K562 (cell line): ENCODE measurements around the gene ZBTB48. TPM values are rescaled to one million over a fixed set of nuclear protein-coding genes. Genes with fewer than 3 reads are reported as not detected.
A peak's percentile ranks its signal among the peaks of the same experiment; 100 is the strongest.

Experiments used
- ATAC-seq: fragments of 200-7000 bp; cut with Tn5 transposase; 3 replicates; pipeline ENCODE4 v1.9.1; 2020; ENCODE audit warnings: moderate library complexity
- BruUV-seq: library from RNA; stranded (reverse); fragments of 400-500 nt; replicated peaks from 2 replicates; lab custom pipeline; 2021; lab: Mats Ljungman, UMichigan
- CTCF ChIA-PET: fragments of 300-600 bp; formaldehyde crosslinking; extraction: SDS; loops from one replicate; lab custom pipeline; 2021; ENCODE audit warnings: low intra/inter-chr PET ratio; lab: Yijun Ruan, JAX
- POLR2A ChIA-PET: fragments of 300-600, 350-650 bp; sonication (Branson Sonifier 250); formaldehyde crosslinking; extraction: SDS; loops from one replicate; lab custom pipeline; 2021; ENCODE audit warnings: antibody characterized with exemption, inconsistent platforms; lab: Yijun Ruan, JAX
- DNase-seq, 4 experiments: peaks; one replicate each; pipeline versions ENCODE4 v3.0.0 to v3.0.0-alpha.2; 2011 to 2018; ENCODE audit warnings: low spot score in 3 of 4, mixed read lengths in 3 of 4; ENCODE audit errors: extremely low read depth in 1 of 4
- FAIRE-seq: peaks from 2 replicates; lab custom pipeline; 2011; peaks lifted over from hg19 to GRCh38; lab: Jason Lieb, UNC
- H2AFZ ChIP-seq: 2 replicates; pipeline ENCODE4 v1.6.0; 2011; ENCODE audit warnings: low read depth, low read length, control low read depth, inconsistent platforms
- H3K27ac ChIP-seq: fragments of 200-600 bp; 3 replicates; pipeline ENCODE4 v1.8.0; 2011; ENCODE audit warnings: low read depth, mild to moderate bottlenecking, control low read depth, inconsistent platforms, low read length, moderate library complexity, mixed read lengths; ENCODE audit errors: extremely low read depth
- H3K27me3 ChIP-seq, 2 experiments: fragments of 300-600 bp in 1 of 2; 2 replicates in 1 of 2; 3 replicates in 1 of 2; pipeline versions ENCODE4 v1.6.0 to v1.8.0; 2011; ENCODE audit warnings: inconsistent platforms in 2 of 2, low read length in 2 of 2, mild to moderate bottlenecking in 1 of 2, mixed read lengths in 1 of 2, moderate library complexity in 1 of 2; ENCODE audit not compliant: control insufficient read depth in 2 of 2, insufficient read depth in 2 of 2
- H3K36me3 ChIP-seq: fragments of 300-600 bp; 3 replicates; pipeline ENCODE4 v1.8.0; 2011; ENCODE audit warnings: mild to moderate bottlenecking, low read length, inconsistent platforms; ENCODE audit not compliant: control insufficient read depth, insufficient read depth
- H3K4me1 ChIP-seq, 2 experiments: fragments of 200-600 bp in 1 of 2; replicated peaks in 1 of 2; 2 replicates in 1 of 2; 3 replicates in 1 of 2; pipeline versions ENCODE4 v1.5.1 to v1.8.0; 2011; ENCODE audit warnings: inconsistent platforms in 2 of 2, low read length in 2 of 2, mild to moderate bottlenecking in 1 of 2, mixed read lengths in 1 of 2, moderate library complexity in 1 of 2; ENCODE audit not compliant: control insufficient read depth in 2 of 2, insufficient read depth in 2 of 2
- H3K4me2 ChIP-seq: 2 replicates; pipeline ENCODE4 v1.6.1; 2011; ENCODE audit warnings: low read length, control low read depth, inconsistent platforms, mixed read lengths; ENCODE audit not compliant: insufficient read depth
- H3K4me3 ChIP-seq: fragments of 200-600 bp; sonication (generic), shearing (Covaris generic); 2 replicates; pipeline ENCODE4 v1.5.1; 2016; ENCODE audit warnings: control low read depth, inconsistent platforms
- H3K79me2 ChIP-seq: fragments of 200-600 bp; 3 replicates; pipeline ENCODE4 v1.8.0; 2011; ENCODE audit warnings: low read length, inconsistent platforms; ENCODE audit not compliant: control insufficient read depth, insufficient read depth
- H3K9ac ChIP-seq, 2 experiments: 2 replicates each; pipeline versions ENCODE4 v1.6.0 to v1.6.1; 2011; ENCODE audit warnings: low read depth in 2 of 2, low read length in 2 of 2, control low read depth in 1 of 2, inconsistent platforms in 1 of 2, mild to moderate bottlenecking in 1 of 2, mixed read lengths in 1 of 2; ENCODE audit not compliant: insufficient read depth in 1 of 2
- H3K9me1 ChIP-seq: one replicate; pipeline ENCODE4 v1.6.0; 2011; ENCODE audit warnings: inconsistent platforms, mild to moderate bottlenecking, low read length, moderate library complexity; ENCODE audit not compliant: control insufficient read depth, insufficient read depth
- H3K9me3 ChIP-seq: replicated peaks from 2 replicates; pipeline ENCODE4 v1.5.1; 2011; ENCODE audit warnings: low read depth, low read length, inconsistent platforms; ENCODE audit not compliant: control insufficient read depth, insufficient read depth
- H4K20me1 ChIP-seq: replicated peaks from 2 replicates; pipeline ENCODE4 v1.6.1; 2011; ENCODE audit warnings: low read length, inconsistent platforms, mixed read lengths; ENCODE audit not compliant: control insufficient read depth, insufficient read depth
- ESRRB ChIP-seq: fragments of 250-450 bp; sonication (Bioruptor Pico); IDR thresholded peaks from 2 replicates; pipeline ENCODE4 v1.5.0; 2020; ENCODE audit warnings: mild to moderate bottlenecking, moderate library complexity, borderline replicate concordance
- GABPA ChIP-seq: fragments of 200-800 bp; sonication (Bioruptor generic); conservative IDR thresholded peaks from 2 replicates; pipeline ENCODE4 v1.6.1; 2016; ENCODE audit warnings: low read depth, missing genetic modification characterization, missing compliant biosample characterization
- JUN ChIP-seq, 2 experiments: sonication (generic) in 1 of 2; formaldehyde crosslinking in 1 of 2; IDR thresholded peaks; 2 replicates each; pipeline versions ENCODE4 v1.6.1 to v1.8.0; 2012 to 2022; ENCODE audit warnings: borderline replicate concordance in 2 of 2, mild to moderate bottlenecking in 2 of 2, improper control_type of control experiment in 1 of 2, low read depth in 1 of 2, low read length in 1 of 2, missing genetic modification reagents in 1 of 2
- KDM4B ChIP-seq, 2 experiments: fragments of 450-650 bp in 1 of 2; sonication (generic) in 1 of 2; IDR thresholded peaks; 2 replicates each; pipeline ENCODE4 v1.6.1; 2016 to 2017; ENCODE audit warnings: borderline replicate concordance in 2 of 2, antibody characterized with exemption in 1 of 2, low read depth in 1 of 2, mild to moderate bottlenecking in 1 of 2
- NR3C1 ChIP-seq: sonication (generic); formaldehyde crosslinking; IDR thresholded peaks from 2 replicates; pipeline ENCODE4 v1.8.1; 2022; ENCODE audit warnings: missing genetic modification reagents
- SIN3A ChIP-seq, 2 experiments: fragments of 150-350 bp in 1 of 2; IDR thresholded peaks; 2 replicates each; pipeline ENCODE4 v1.6.1; 2011 to 2016; ENCODE audit warnings: borderline replicate concordance in 2 of 2, low read depth in 2 of 2, low read length in 2 of 2, mild to moderate bottlenecking in 2 of 2, moderate library complexity in 2 of 2; ENCODE audit not compliant: control insufficient read depth in 1 of 2
- TAF15 ChIP-seq: fragments of 200-400 bp; formaldehyde crosslinking; IDR thresholded peaks from 2 replicates; pipeline ENCODE4 v1.6.1; 2017; ENCODE audit warnings: mild to moderate bottlenecking, low read depth, low read length, moderate library complexity
- ZNF318 ChIP-seq, 2 experiments: fragments of 450-650 bp; IDR thresholded peaks; 2 replicates each; pipeline ENCODE4 v1.6.1; 2016; ENCODE audit warnings: mild to moderate bottlenecking in 2 of 2, borderline replicate concordance in 1 of 2, low read depth in 1 of 2, moderate library complexity in 1 of 2
- ZNF551 ChIP-seq: fragments of 250-450 bp; sonication (Bioruptor Pico); IDR thresholded peaks from 2 replicates; pipeline ENCODE4 v1.5.0; 2021; ENCODE audit warnings: mild to moderate bottlenecking, moderate library complexity
- ZNF77 ChIP-seq: fragments of 250-450 bp; sonication (Bioruptor Pico); IDR thresholded peaks from 2 replicates; pipeline ENCODE4 v1.5.0; 2020
- WGBS: fragments of 100-300 bp; shearing (Covaris generic); methylation state at CpG from one replicate; pipeline ENCODE4 v1.1.6; 2016; ENCODE audit warnings: low coverage, mixed read lengths; ENCODE audit not compliant: insufficient coverage; ENCODE audit errors: missing lambda C conversion rate; 5-methylcytosine and 5-hydroxymethylcytosine counted together
- in situ Hi-C: fragments of 300-500 bp; cut with MboI; formaldehyde crosslinking; loops from 4 replicates; pipeline ENCODE4 v1.15.0; 2018; ENCODE audit warnings: inconsistent platforms, mixed read lengths
- intact Hi-C: fragments of 100-400 bp; cut with micrococcal nuclease; formaldehyde crosslinking; loops from 2 replicates; pipeline ENCODE4 v1.14.2; 2022
- polyA plus RNA-seq, 8 experiments: library from polyadenylated mRNA; depleted of rRNA in 4 of 8; stranded (reverse) in 5 of 8; unstranded in 3 of 8; fragments of >200 nt; fragmentation: Nextera tagmentation in 2 of 8; fragmentation: Illumina TruSeq in 1 of 8; extraction: Ambion mirVana in 2 of 8; extraction: Trizol in 1 of 8; gene quantifications; 2 replicates each; pipeline versions ENCODE4 v1.2.1 to v1.2.3, GENCODE V29; 2011 to 2014; ENCODE audit warnings: inconsistent platforms in 1 of 8, missing spikeins in 1 of 8
- total RNA-seq, 7 experiments: library from RNA; depleted of rRNA in 6 of 7; stranded (reverse); fragments of >200 nt in 6 of 7; fragmentation: Illumina TruSeq in 2 of 7; extraction: Trizol in 2 of 7; gene quantifications; 2 replicates each; pipeline versions ENCODE4 v1.2.1 to v1.2.3, GENCODE V29; 2011 to 2021; ENCODE audit warnings: low replicate concordance in 1 of 7

The ZBTB48 gene
- total and polyA plus RNA-seq, 9 of the 15 experiments (the other 6 are each of a cell fraction or from before 2014, with no cell fraction given) = 1.9 to 66.9 (median 29.5) TPM

GRCh38 chr1:6614019-6614928 lies 34.5 kb downstream of the ZBTB48 start:
- CTCF ChIA-PET = no interaction called here
- H3K79me2 ChIP-seq = peaks cover 71% of the 10 kb centered on the region
- peaks cover 14% of the 10 kb centered on the region for H4K20me1 ChIP-seq
- TF ChIP-seq KDM4B (IDR thresholded peaks at IDR 0.05; ENCODE audit: borderline replicate concordance in 2 of 2, low read depth in 1 of 2) = 0 out of 4 replicates have a peak, but pooled peaks of 1 of the 2 experiments have one; percentile 25
- no peak for TF ChIP-seq ZNF318 (IDR thresholded peaks at IDR 0.05; ENCODE audit: borderline replicate concordance in 1 of 2, low read depth in 1 of 2)
- no peak for TF ChIP-seq ZNF551
- 0 out of 2 replicates have a peak, but pooled peaks have one; percentile 30 for TF ChIP-seq GABPA
- no peak for TF ChIP-seq ESRRB (CRISPR knock-in tag)
- no peak for TF ChIP-seq JUN (IDR thresholded peaks at IDR 0.05; ENCODE audit: borderline replicate concordance, low read depth, low read length)
- TF ChIP-seq JUN (CRISPR knock-in tag; IDR thresholded peaks at IDR 0.05; ENCODE audit: borderline replicate concordance) = 0 out of 2 replicates have a peak, but pooled peaks have one; percentile 21
- no peak for TF ChIP-seq ZNF77 (CRISPR knock-in tag)
- no peak for TF ChIP-seq TAF15
- TF ChIP-seq SIN3A (IDR thresholded peaks at IDR 0.05; ENCODE audit: borderline replicate concordance in 2 of 2, control insufficient read depth in 1 of 2, low read depth in 2 of 2, low read length in 2 of 2) = peak in 1 of 2 experiments; percentile 55; a peak in 1 of 4 replicates
- no peak for TF ChIP-seq NR3C1 (CRISPR knock-in tag)

More at GRCh38 chr1:6614019-6614928, 34.5 kb downstream of the ZBTB48 start:
- Histone ChIP-seq H2AFZ (peak overlapping the region; percentile 60; the same call in 1 of the 2 replicates), H3K4me3 (peak overlapping the region; percentile 97), H3K9me3 (no peaks in the 10 kb centered on the region), H3K9ac (peak overlapping the region; percentile 79 to 97), H3K36me3 (peaks cover 31% of the 10 kb centered on the region; the same call in 2 of the 3 replicates), H3K27me3 (no peaks in the 10 kb centered on the region), H3K4me2 (peak overlapping the region; percentile 76; the same call in 1 of the 2 replicates), H3K27ac (peak overlapping the region; percentile 93), H3K4me1 (peaks cover 20 to 44% of the 10 kb centered on the region in 2 experiments), H3K9me1 (no peaks in the 10 kb centered on the region)
- FAIRE-seq (no peak), DNase-seq (peak; percentile 91 to 97 (median 95)), ATAC-seq (peak; percentile 18)
- intact Hi-C loops = no loop called here
- WGBS = 1% methylated on average over 28 of the region's 117 CpGs
- POLR2A ChIA-PET = interaction anchor here (0.6 to 1.2 kb wide), 6 partner anchors 9 to 53 kb away, joined by 3 to 10 read pairs (median 4); partner anchors contain the start of gene KLHL21
- no TSS peak for BruUV-seq
- in situ Hi-C loops = no loop called here
